GM12874 (cell line): ENCODE data around the gene CTSA.

ENCODE experiments used
- TF ChIP-seq, protein P1 (sequence below): IDR thresholded peaks from 2 replicates; pipeline ENCODE4 v1.5.1; 2011; ENCODE audit warnings: low read depth, mild to moderate bottlenecking, control low read depth, low read length, moderate library complexity; ENCODE audit not compliant: insufficient read depth

CTSA gene

DNA sequence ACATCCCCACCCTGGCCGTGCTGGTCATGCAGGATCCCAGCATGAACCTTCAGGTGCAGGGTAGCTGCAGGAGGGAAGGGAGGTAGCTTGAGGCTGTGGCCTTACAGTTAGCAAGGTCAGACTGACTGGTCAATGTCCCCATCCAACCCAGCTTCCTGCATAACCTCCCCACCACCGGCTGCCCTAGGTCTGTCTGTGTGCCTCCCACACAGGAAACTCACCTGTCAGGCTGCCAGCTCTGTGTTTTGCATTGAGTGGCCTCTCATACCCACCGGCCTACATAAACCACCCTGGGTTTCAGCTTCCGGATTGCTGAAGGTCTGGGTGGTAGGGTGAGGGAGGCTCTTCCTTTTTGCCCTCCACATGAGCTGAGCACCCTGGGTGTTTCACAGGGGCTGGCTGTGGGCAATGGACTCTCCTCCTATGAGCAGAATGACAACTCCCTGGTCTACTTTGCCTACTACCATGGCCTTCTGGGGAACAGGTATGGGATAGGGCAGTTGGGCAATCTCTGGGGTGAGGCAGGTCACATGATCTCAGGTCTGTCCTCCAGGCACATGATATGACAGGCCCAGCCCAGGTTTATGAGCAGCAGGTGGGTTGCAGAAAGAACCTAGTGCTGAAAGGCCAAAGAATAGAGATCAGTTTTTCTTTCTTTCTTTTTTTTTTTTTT, 1.8 kb downstream of the CTSA start:
- TF ChIP-seq, protein P1, sequence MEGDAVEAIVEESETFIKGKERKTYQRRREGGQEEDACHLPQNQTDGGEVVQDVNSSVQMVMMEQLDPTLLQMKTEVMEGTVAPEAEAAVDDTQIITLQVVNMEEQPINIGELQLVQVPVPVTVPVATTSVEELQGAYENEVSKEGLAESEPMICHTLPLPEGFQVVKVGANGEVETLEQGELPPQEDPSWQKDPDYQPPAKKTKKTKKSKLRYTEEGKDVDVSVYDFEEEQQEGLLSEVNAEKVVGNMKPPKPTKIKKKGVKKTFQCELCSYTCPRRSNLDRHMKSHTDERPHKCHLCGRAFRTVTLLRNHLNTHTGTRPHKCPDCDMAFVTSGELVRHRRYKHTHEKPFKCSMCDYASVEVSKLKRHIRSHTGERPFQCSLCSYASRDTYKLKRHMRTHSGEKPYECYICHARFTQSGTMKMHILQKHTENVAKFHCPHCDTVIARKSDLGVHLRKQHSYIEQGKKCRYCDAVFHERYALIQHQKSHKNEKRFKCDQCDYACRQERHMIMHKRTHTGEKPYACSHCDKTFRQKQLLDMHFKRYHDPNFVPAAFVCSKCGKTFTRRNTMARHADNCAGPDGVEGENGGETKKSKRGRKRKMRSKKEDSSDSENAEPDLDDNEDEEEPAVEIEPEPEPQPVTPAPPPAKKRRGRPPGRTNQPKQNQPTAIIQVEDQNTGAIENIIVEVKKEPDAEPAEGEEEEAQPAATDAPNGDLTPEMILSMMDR: no peak

DNA sequence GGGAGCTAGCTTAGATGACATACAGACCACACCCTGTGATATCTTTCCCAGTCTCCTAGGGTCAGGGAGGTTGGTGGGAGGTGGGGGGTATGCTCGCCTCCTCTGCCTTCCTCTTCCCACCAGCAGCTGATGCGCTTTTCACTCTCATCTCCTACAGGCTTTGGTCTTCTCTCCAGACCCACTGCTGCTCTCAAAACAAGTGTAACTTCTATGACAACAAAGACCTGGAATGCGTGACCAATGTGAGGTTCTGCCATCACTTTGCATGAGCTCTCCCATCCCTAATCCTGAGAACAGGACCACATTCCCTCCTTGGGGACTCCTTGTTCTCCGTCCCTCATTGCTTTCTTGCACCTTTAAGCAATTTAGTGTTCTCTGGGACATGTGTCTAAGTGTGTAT, 2.7 kb downstream of the CTSA start:
- TF ChIP-seq, protein P1: no peak

DNA sequence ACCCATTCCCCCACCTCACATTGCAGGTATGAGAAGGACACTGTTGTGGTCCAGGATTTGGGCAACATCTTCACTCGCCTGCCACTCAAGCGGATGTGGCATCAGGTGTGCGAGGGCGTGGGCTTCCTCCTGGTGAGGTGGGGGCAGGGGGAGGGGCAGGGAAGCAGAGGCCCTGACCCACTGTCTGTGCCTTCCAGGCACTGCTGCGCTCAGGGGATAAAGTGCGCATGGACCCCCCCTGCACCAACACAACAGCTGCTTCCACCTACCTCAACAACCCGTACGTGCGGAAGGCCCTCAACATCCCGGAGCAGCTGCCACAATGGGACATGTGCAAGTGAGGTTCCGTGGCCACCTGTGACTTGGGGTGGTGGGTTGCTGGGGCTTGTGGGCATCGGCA, 3.7 kb downstream of the CTSA start:
- TF ChIP-seq, protein P1: no peak

DNA sequence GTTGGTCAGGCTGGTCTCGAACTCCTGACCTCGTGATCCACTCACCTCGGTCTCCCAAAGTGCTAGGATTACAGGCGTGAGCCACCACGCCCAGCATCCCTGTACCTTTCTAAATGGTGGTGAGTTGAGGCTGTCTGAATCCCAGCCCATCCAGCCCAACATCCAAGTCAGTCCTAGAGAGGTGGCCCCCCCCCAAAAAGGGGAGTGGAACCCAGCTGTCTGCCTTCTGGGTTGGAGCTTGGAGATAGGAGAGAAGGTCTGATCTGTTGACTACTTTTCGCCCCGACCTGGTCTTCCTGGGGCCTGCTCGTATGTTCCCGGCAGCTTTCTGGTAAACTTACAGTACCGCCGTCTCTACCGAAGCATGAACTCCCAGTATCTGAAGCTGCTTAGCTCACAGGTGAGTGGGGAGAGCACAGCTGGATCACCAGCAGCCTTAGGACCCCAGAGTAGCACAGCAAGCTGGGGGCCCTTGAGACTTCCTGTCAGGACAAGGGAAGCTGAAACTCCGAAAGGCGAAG, 5.6 kb downstream of the CTSA start:
- TF ChIP-seq, protein P1: no peak

DNA sequence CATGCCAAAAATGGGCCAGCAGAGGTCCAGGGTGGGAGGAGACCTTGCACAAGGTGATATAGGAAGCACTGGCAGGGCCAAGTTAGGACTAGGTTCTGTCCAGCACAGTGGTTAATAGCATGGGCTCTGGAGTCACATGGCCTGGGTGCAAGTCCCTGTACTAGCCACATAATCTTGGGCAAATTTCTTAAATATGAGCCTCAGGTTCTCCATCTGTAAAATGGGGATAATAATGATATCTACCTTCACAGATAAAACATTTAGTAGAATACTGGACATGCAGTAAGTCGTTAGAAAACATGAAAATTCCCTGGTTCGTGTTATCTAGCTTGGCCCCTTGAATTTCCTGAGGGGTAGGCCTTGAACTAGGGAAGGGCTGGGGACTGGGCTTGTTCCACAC, 6.2 kb downstream of the CTSA start:
- TF ChIP-seq, protein P1: no peak

DNA sequence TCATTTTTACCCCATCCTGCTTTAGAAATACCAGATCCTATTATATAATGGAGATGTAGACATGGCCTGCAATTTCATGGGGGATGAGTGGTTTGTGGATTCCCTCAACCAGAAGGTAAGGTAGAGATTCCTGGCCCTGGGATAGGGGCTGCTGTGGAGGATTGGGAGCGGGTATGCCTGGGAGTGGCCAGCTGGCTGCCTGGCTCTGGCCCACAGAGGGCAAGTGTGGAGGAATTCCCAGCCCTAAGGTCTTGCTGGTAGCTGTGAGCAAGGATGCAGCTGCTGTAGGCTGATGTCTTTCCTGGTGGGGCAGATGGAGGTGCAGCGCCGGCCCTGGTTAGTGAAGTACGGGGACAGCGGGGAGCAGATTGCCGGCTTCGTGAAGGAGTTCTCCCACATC, 6.6 kb downstream of the CTSA start:
- TF ChIP-seq, protein P1: no peak

DNA sequence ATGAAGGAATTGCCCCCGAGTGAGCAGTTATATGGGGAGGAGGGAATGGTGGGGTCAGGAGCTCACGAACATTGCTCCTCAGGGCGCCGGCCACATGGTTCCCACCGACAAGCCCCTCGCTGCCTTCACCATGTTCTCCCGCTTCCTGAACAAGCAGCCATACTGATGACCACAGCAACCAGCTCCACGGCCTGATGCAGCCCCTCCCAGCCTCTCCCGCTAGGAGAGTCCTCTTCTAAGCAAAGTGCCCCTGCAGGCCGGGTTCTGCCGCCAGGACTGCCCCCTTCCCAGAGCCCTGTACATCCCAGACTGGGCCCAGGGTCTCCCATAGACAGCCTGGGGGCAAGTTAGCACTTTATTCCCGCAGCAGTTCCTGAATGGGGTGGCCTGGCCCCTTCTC, 7.2 kb downstream of the CTSA start:
- TF ChIP-seq, protein P1: no peak
